GM12878 (cell line): ENCODE measurements around the gene EXOC5. TPM values are rescaled to one million over a fixed set of nuclear protein-coding genes. Genes with fewer than 3 reads are reported as not detected.

Source experiments
- ATAC-seq: fragments of 200-7000 bp; cut with Tn5 transposase; 3 replicates; pipeline ENCODE4 v1.9.1; 2020; ENCODE audit warnings: mild to moderate bottlenecking, moderate library complexity
- BruUV-seq: library from RNA; stranded (reverse); fragments of 400-500 nt; replicated peaks from 2 replicates; lab custom pipeline; 2021; lab: Mats Ljungman, UMichigan
- CTCF ChIA-PET: fragments of 300-600 bp; sonication (Branson Sonifier 250); formaldehyde crosslinking; extraction: SDS; loops from one replicate; lab custom pipeline; 2021; ENCODE audit warnings: inconsistent platforms; lab: Yijun Ruan, JAX
- POLR2A ChIA-PET: fragments of 350-600 bp; formaldehyde crosslinking; extraction: SDS; loops from one replicate; lab custom pipeline; 2021; ENCODE audit warnings: inconsistent platforms; lab: Charles Lee
- RAD21 ChIA-PET: fragments of 300-600 bp; sonication (Branson Sonifier 250); formaldehyde crosslinking; loops from one replicate; lab custom pipeline; 2023; ENCODE audit warnings: antibody characterized with exemption; ENCODE audit not compliant: unreplicated experiment; lab: Charles Lee
- SMC1A ChIA-PET: fragments of 300-600 bp; sonication (Branson Sonifier 250); formaldehyde crosslinking; loops from one replicate; lab custom pipeline; 2023; ENCODE audit not compliant: unreplicated experiment, uncharacterized antibody; lab: Charles Lee
- DNase-seq: peaks from one replicate; pipeline ENCODE4 v3.0.0-alpha.2; 2011; ENCODE audit warnings: low read depth, low spot score
- FAIRE-seq: peaks from 3 replicates; lab custom pipeline; 2011; peaks lifted over from hg19 to GRCh38; lab: Jason Lieb, UNC
- H2AFZ ChIP-seq: 2 replicates; pipeline ENCODE4 v1.6.0; 2011; ENCODE audit warnings: low read depth, low read length, control low read depth; ENCODE audit not compliant: control insufficient read depth
- H3K27ac ChIP-seq: 2 replicates; pipeline ENCODE4 v1.5.1; 2011; ENCODE audit warnings: control low read depth; ENCODE audit not compliant: control insufficient read depth, insufficient read depth
- H3K27me3 ChIP-seq, 2 experiments: replicated peaks in 1 of 2; 2 replicates each; pipeline versions ENCODE4 v1.6.0 to v1.6.1; 2011; ENCODE audit warnings: low read length in 1 of 2; ENCODE audit not compliant: control insufficient read depth in 2 of 2, insufficient read depth in 2 of 2
- H3K36me3 ChIP-seq, 2 experiments: 2 replicates each; pipeline ENCODE4 v1.5.1; 2011; ENCODE audit warnings: low read length in 1 of 2; ENCODE audit not compliant: control insufficient read depth in 2 of 2, insufficient read depth in 2 of 2
- H3K4me1 ChIP-seq: 2 replicates; pipeline ENCODE4 v1.6.1; 2011; ENCODE audit warnings: mild to moderate bottlenecking, low read length, moderate library complexity, mixed read lengths; ENCODE audit not compliant: control insufficient read depth, insufficient read depth
- H3K4me2 ChIP-seq: 2 replicates; pipeline ENCODE4 v1.6.0; 2011; ENCODE audit warnings: control low read depth; ENCODE audit not compliant: control insufficient read depth, insufficient read depth
- H3K4me3 ChIP-seq: fragments of 200-600 bp; sonication (generic); 2 replicates; pipeline ENCODE4 v1.5.1; 2016
- H3K79me2 ChIP-seq: 2 replicates; pipeline ENCODE4 v1.6.0; 2011; ENCODE audit warnings: low read length; ENCODE audit not compliant: control insufficient read depth, insufficient read depth
- H3K9ac ChIP-seq: 2 replicates; pipeline ENCODE4 v1.8.0; 2011; ENCODE audit warnings: low read length, control low read depth, mixed read lengths; ENCODE audit not compliant: control insufficient read depth, insufficient read depth
- H3K9me3 ChIP-seq: replicated peaks from 3 replicates; pipeline ENCODE4 v1.5.1; 2011; ENCODE audit warnings: mild to moderate bottlenecking, low read length; ENCODE audit not compliant: control insufficient read depth, insufficient read depth
- H4K20me1 ChIP-seq: 2 replicates; pipeline ENCODE4 v1.6.0; 2011; ENCODE audit not compliant: control insufficient read depth, insufficient read depth
- BACH1 ChIP-seq: fragments of 450-650 bp; IDR thresholded peaks from 2 replicates; pipeline ENCODE4 v1.6.1; 2017; ENCODE audit warnings: mild to moderate bottlenecking, borderline replicate concordance
- RAD21 ChIP-seq: IDR thresholded peaks from 2 replicates; pipeline ENCODE4 v1.6.1; 2011; ENCODE audit warnings: mild to moderate bottlenecking, low read depth, low read length, moderate library complexity; ENCODE audit not compliant: insufficient read depth
- RCOR1 ChIP-seq: conservative IDR thresholded peaks from 2 replicates; pipeline ENCODE4 v1.6.1; 2012; ENCODE audit warnings: low read depth, low read length, improper control_type of control experiment
- SMC3 ChIP-seq: IDR thresholded peaks from 2 replicates; pipeline ENCODE4 v1.6.1; 2011; ENCODE audit warnings: low read length, improper control_type of control experiment, borderline replicate concordance
- ZZZ3 ChIP-seq: IDR thresholded peaks from 2 replicates; pipeline ENCODE4 v1.6.1; 2011; ENCODE audit warnings: low read depth; ENCODE audit not compliant: control insufficient read depth, insufficient read length
- WGBS: methylation state at CpG from one replicate; pipeline ENCODE4 v1.1.6; 2016; ENCODE audit warnings: low lambda C conversion rate; ENCODE audit not compliant: insufficient replicate concordance, insufficient coverage; ENCODE audit errors: missing lambda C conversion rate; 5-methylcytosine and 5-hydroxymethylcytosine counted together
- in situ Hi-C: fragments of 300-500 bp; cut with MboI; formaldehyde crosslinking; loops from 9 replicates; pipeline ENCODE4 v1.14.3; 2018; ENCODE audit warnings: mixed read lengths
- intact Hi-C: fragments of 100-400 bp; cut with micrococcal nuclease; formaldehyde crosslinking; loops from one replicate; pipeline ENCODE4 v1.14.2; 2022; ENCODE audit not compliant: unreplicated experiment
- polyA plus RNA-seq, 11 experiments: library from polyadenylated mRNA; depleted of rRNA in 4 of 11; unstranded in 6 of 11; stranded (reverse) in 5 of 11; fragments of >200 nt; fragmentation: Nextera tagmentation in 4 of 11; fragmentation: Illumina TruSeq in 1 of 11; extraction: Ambion mirVana in 4 of 11; extraction: Trizol in 1 of 11; gene quantifications; 1 replicate in 1 of 11; 2 replicates in 10 of 11; pipeline versions ENCODE4 v1.2.1 to v1.2.3, GENCODE V29; 2011 to 2016; ENCODE audit warnings: inconsistent platforms in 2 of 11, missing spikeins in 2 of 11, low read depth in 1 of 11
- total RNA-seq, 4 experiments: library from RNA; depleted of rRNA in 3 of 4; stranded (reverse); fragments of >200 nt in 3 of 4; fragmentation: Illumina TruSeq in 1 of 4; extraction: Trizol in 1 of 4; gene quantifications; 2 replicates each; pipeline versions ENCODE4 v1.2.1 to v1.2.3, GENCODE V29; 2013 to 2021
- TF ChIP-seq, protein P1 (sequence below), 3 experiments: IDR thresholded peaks in 2 of 3; conservative IDR thresholded peaks in 1 of 3; 2 replicates each; pipeline ENCODE4 v1.5.1; 2011; ENCODE audit warnings: low read depth in 3 of 3, low read length in 3 of 3, mild to moderate bottlenecking in 3 of 3, control low read depth in 2 of 3, moderate library complexity in 2 of 3, inconsistent platforms in 1 of 3, mixed read lengths in 1 of 3; ENCODE audit not compliant: control insufficient read depth in 2 of 3, insufficient read depth in 1 of 3; ENCODE audit errors: extremely low read depth in 1 of 3

EXOC5 gene
- total and polyA plus RNA-seq, 10 of the 15 experiments (the other 5 are each of a cell fraction or from before 2014, with no cell fraction given), result 10.3 to 101 (median 43.6) TPM

DNA sequence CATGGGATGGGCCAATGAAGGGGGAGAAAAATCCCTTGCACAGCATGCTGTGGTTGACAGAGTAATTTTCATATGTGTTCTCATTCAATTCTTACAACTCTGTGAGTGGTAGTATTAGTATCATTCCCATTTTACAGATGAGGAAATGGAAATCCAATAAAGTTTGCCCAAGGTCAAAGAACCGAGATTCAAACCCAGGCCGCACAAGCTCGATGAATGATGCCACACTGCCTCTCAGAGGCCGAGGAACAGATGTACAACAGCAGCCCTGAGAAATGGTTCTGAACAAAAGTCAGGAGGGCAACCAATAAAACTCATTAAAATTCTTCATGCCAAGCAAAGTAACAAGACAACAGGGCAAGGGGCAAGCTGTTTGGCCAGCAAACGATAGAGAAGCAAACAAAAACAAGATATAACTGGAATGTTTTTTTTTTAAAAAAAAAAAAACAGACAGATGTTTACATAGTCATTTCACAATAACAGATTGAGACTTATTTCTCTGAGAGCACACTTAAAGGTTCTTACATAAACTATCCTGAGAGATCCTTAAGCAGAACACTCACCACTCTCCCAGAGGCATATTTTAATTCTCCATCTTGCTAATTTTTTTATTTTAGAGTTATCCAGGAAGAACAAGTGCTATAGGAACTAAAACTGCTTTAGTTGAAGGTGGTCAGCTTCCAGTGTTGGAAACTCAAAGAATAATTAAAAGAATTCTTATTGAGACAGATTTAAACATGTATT is 85.8 kb downstream of the EXOC5 start:
- FAIRE-seq, result no peak
- RAD21 ChIA-PET, result interaction anchor here (2.7 kb wide), 1 partner anchor 692 kb away, joined by 10 read pairs; no protein-coding TSS in a partner anchor

More for the DNA sequence above, 85.8 kb downstream of the EXOC5 start:
- ATAC-seq (peak; percentile 54; the same call in 2 of the 3 replicates), DNase-seq (no peak)
- H3K9me3 ChIP-seq, result no peaks in the 10 kb centered on the region
- H3K4me3 ChIP-seq, result no peak overlapping the region
- H3K4me1 ChIP-seq, result no peaks in the 10 kb centered on the region
- POLR2A ChIA-PET, result no interaction called here
- H3K36me3 ChIP-seq, result no peaks in the 10 kb centered on the region
- H2AFZ ChIP-seq, result no peak overlapping the region
- H3K27me3 ChIP-seq, result no peaks in the 10 kb centered on the region; a peak in 1 of 4 replicates
- H4K20me1 ChIP-seq, result no peaks in the 10 kb centered on the region
- no peak overlapping the region for H3K27ac ChIP-seq
- H3K79me2 ChIP-seq, result no peaks in the 10 kb centered on the region
- 6% methylated on average over 5 of the region's 5 CpGs for WGBS
- CTCF ChIA-PET, result interaction anchor here (0.6 to 2.4 kb wide), 7 partner anchors 13 to 1736 kb away, joined by 3 to 15 read pairs (median 3); no protein-coding TSS in a partner anchor
- no peak overlapping the region for H3K4me2 ChIP-seq
- in situ Hi-C loops, result loop anchor here (5.0 kb wide), 1 partner anchor 691 kb away; no protein-coding TSS in a partner anchor
- SMC1A ChIA-PET, result interaction anchor here (0.6 to 1.8 kb wide), 2 partner anchors 50 to 693 kb away, joined by 3 to 7 read pairs; no protein-coding TSS in a partner anchor
- TF ChIP-seq ZZZ3 (no peak), SMC3 (peak; percentile 36; the same call in 1 of the 2 replicates), RAD21 (peak; percentile 69), RCOR1 (no peak), BACH1 (no peak)
- TF ChIP-seq, protein P1, sequence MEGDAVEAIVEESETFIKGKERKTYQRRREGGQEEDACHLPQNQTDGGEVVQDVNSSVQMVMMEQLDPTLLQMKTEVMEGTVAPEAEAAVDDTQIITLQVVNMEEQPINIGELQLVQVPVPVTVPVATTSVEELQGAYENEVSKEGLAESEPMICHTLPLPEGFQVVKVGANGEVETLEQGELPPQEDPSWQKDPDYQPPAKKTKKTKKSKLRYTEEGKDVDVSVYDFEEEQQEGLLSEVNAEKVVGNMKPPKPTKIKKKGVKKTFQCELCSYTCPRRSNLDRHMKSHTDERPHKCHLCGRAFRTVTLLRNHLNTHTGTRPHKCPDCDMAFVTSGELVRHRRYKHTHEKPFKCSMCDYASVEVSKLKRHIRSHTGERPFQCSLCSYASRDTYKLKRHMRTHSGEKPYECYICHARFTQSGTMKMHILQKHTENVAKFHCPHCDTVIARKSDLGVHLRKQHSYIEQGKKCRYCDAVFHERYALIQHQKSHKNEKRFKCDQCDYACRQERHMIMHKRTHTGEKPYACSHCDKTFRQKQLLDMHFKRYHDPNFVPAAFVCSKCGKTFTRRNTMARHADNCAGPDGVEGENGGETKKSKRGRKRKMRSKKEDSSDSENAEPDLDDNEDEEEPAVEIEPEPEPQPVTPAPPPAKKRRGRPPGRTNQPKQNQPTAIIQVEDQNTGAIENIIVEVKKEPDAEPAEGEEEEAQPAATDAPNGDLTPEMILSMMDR (IDR thresholded peaks at IDR 0.05 in 2 of 3, conservative IDR thresholded peaks at IDR 0.05 in 1 of 3; ENCODE audit: control insufficient read depth in 2 of 3, extremely low read depth in 1 of 3, insufficient read depth in 1 of 3, low read depth in 3 of 3, low read length in 3 of 3), result peak; percentile 43 to 45 (median 44); a peak in 5 of 6 replicates
- intact Hi-C loops, result loop anchor here (2.0 to 10.0 kb wide), 3 partner anchors 528 to 692 kb away; no protein-coding TSS in a partner anchor
- no peak overlapping the region for H3K9ac ChIP-seq
- BruUV-seq, result no TSS peak
